Fibroblast of skin of back (primary cell): ENCODE measurements around the gene ANKHD1. TPM values are rescaled to one million over a fixed set of nuclear protein-coding genes. Genes with fewer than 3 reads are reported as not detected.

Source experiments
- DNase-seq: peaks from one replicate; pipeline ENCODE4 v3.0.0-alpha.2; 2013
- polyA plus RNA-seq, 2 experiments: library from polyadenylated mRNA; unstranded; fragments of 120-200 nt; gene quantifications; one replicate each; pipeline ENCODE4 v1.2.1, GENCODE V29; 2013; ENCODE audit not compliant: insufficient read length in 2 of 2

ANKHD1 gene, protein sequence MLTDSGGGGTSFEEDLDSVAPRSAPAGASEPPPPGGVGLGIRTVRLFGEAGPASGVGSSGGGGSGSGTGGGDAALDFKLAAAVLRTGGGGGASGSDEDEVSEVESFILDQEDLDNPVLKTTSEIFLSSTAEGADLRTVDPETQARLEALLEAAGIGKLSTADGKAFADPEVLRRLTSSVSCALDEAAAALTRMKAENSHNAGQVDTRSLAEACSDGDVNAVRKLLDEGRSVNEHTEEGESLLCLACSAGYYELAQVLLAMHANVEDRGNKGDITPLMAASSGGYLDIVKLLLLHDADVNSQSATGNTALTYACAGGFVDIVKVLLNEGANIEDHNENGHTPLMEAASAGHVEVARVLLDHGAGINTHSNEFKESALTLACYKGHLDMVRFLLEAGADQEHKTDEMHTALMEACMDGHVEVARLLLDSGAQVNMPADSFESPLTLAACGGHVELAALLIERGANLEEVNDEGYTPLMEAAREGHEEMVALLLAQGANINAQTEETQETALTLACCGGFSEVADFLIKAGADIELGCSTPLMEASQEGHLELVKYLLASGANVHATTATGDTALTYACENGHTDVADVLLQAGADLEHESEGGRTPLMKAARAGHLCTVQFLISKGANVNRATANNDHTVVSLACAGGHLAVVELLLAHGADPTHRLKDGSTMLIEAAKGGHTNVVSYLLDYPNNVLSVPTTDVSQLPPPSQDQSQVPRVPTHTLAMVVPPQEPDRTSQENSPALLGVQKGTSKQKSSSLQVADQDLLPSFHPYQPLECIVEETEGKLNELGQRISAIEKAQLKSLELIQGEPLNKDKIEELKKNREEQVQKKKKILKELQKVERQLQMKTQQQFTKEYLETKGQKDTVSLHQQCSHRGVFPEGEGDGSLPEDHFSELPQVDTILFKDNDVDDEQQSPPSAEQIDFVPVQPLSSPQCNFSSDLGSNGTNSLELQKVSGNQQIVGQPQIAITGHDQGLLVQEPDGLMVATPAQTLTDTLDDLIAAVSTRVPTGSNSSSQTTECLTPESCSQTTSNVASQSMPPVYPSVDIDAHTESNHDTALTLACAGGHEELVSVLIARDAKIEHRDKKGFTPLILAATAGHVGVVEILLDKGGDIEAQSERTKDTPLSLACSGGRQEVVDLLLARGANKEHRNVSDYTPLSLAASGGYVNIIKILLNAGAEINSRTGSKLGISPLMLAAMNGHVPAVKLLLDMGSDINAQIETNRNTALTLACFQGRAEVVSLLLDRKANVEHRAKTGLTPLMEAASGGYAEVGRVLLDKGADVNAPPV (N-terminal part only)
- 37.6 TPM for polyA plus RNA-seq (2013, experiment 1 of 2; ENCODE audit: insufficient read length)
- 35.6 TPM for polyA plus RNA-seq (2013, experiment 2 of 2; ENCODE audit: insufficient read length)

DNA sequence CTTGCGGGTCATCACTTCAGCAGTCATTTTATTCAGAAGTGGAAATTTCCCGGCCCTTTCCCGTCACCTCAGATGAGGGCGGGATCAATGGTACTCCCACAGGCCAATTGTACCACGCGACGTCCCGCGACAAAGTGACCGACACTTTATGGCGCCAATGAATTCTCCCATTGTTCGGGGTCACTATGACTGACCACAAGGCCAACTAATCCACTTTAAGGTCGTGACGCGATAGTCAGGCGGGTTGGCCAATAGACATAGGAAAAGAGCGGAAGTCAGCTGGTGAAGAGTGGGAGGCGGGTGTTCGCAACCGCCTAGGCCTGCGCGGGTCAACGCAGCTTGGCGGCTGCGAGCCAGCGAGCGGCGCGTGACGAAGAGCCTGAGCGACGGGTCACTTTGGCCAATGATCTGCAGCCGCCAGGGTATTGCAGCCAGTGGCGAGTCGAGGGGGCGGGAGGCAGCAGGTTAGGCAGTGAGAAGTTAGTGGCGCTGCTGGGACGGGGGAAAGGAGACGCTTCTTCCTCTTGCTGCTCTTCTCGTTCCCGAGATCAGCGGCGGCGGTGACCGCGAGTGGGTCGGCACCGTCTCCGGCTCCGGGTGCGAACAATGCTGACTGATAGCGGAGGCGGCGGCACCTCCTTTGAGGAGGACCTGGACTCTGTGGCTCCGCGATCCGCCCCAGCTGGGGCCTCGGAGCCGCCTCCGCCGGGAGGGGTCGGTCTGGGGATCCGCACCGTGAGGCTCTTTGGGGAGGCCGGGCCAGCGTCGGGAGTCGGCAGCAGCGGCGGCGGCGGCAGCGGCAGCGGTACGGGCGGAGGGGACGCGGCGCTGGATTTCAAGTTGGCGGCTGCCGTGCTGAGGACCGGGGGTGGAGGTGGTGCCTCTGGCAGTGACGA lies at the start of gene ANKHD1:
Gene ANKHD1, plus strand, starts transcription at position 472 of the 896 bp plus-strand sequence. Its CDS starts 135 bp downstream, at position 607.
- DNase-seq: peak; percentile 100

DNA sequence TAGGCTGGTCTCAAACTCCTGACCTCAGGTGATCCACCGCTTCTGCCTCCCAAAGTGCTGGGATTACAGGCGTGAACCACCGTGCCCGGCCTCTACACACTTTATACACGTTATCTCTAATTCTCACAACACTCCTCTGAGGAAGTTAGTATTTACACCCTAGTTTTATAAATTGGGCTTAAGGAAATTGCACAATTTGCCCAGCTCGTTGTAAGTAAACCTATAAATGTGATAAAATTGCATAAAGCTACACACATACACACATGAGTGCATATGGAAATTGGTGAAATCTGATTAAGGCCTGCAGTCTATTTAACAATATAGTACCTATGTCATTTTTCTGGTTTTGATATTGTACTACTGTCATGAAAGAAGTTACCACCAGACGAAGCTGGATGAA lies 46.1 kb upstream of the ANKHD1 start:
- DNase-seq: no peak

DNA sequence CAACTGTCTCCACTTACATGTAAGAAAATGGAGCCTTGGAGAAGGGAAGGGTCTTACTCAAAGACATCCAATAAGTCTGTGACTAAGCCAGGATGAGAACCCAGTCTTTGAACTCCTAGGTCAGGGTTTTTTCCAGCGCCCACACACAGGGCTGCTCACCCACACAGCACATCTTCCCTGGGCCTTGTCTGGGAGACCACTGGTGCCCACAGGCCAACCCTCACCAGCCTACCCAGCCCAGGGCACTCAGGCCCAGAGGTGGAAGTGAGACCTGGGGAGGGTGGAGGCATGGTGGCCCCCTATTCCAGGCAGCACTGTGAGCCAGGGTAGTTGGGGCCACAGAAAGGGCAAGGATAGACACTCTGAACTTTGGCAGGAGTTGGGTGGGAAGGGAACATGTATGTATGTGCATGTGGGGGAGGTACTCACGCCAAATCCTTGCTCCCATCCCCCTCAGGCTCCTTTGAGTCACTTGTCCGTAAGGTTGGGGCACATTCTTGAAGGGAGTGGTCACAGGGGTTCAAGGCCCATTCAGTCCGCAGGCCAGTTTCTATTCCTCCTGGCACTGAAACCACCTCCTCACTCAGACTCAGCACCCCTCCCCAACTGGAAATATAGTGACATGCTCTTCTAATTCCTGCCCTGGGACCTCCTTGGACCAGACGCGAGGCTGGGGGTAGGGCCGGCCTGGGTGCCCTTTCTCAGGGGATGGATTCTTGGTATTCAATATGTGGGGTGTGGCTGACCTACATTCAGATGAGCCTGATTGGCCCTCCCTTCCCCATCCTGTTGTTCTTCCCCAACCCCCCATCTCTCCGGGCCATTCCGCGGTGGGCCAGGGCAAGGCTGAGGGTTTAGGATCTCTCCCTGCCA lies 44.5 kb upstream of the ANKHD1 start:
- DNase-seq: no peak

DNA sequence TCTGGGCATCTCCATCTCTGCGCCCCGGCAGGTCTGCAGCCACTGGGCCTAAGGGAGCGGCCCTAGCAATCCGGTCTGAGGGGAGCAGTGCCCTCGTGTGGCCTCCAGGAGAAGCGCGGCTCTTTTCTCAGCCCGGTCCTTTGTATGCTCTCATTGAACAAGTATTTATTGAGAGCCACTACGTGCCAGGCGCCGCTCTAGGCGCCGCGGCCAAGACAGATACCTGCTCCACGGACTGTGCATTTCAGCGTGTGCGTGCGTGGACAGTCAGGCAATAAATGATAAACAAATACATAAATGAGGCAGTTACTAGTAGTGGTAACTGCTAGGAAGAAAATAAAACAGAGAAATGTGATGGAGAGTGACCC lies 43.9 kb upstream of the ANKHD1 start:
- peak; percentile 85 for DNase-seq

DNA sequence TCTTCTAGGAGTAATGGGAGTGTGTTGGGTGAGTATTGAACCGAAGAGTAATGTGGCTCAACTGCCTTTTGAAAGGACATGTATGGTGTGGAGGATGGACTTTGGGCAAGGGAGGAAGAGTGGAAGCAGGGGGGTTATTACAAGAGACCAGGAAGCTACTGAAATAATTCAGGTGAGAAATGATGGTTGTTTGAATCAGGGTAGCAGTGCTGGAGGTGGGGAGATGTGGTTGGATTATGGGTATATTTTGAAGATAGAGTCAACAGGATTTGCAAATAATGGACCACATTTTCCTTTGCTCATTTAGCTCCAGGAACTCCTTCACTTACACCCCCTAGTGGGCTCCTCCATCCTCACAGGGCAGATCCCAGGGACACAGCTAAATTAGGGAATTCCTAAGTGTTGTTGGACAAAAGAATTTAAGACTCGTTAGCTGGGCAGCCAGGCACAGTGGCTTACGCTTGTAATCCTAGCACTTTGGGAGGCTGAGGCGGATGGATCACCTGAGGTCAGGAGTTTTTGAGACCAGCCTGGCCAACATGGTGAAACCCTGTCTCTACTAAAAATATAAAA lies 42.8 kb upstream of the ANKHD1 start:
- DNase-seq: peak; percentile 60

DNA sequence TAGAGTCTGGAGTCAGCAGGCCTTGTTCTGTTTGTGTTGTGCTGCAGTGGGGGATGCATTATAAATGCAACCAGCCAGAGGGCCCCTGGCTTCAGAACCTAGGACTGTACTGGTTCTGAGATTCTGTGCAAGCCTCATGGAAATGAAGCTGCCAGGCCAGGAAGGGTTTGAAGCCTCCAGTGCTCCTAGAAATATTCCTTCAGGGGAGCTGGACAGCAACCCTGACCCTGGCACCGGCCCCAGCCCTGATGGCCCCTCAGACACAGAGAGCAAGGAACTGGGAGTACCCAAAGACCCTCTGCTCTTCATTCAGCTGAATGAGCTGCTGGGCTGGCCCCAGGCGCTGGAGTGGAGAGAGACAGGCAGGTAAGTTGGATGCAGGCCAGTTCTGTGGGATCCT lies 41.5 kb upstream of the ANKHD1 start, which contains the start of gene SLC4A9:
Gene SLC4A9, plus strand, starts transcription at position 94 of the 400 bp plus-strand sequence. Its CDS starts 43 bp downstream, at position 137.
- DNase-seq: no peak

DNA sequence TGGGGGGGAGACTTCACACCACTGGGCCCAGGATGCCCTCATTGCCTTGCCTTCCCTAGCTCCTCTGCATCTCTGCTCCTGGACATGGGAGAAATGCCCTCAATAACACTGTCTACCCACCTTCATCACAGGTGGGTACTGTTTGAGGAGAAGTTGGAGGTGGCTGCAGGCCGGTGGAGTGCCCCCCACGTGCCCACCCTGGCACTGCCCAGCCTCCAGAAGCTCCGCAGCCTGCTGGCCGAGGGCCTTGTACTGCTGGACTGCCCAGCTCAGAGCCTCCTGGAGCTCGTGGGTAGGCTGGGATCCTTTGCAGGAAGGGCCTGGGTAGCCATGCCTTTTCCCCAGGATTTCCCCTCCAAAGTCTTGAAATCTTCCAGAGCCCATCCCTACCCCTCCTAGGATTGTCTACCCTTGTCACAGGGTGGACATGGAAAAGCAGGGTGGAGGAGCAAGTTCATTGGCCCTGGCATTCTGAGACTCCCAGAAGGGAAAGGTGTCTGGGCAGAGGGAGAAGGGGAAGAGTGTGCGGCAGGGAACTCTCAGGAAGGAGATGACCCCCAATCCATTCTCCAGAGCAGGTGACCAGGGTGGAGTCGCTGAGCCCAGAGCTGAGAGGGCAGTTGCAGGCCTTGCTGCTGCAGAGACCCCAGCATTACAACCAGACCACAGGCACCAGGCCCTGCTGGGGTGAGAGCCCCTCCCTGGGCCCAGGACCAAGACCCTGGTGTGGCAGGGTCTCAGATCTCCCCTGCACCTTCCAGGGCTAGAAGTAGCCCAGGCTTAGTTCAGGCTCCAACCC lies 40.8 kb upstream of the ANKHD1 start:
- DNase-seq: no peak

DNA sequence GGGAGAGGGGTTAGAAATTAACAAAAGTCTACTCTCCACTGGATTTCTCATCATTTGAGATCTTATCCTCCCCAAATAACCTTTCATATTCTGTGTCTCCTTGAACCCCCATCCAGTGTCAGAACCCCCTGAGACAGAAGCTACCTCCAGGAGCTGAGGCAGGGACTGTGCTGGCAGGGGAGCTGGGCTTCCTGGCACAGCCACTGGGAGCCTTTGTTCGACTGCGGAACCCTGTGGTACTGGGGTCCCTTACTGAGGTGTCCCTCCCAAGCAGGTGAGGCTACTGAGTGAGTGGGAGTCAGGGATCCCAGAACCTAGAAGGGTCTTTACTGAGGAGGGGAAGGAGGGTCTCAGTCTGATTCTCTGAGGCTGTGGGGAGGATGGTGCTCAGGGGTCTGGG lies 39.7 kb upstream of the ANKHD1 start:
- no peak for DNase-seq

DNA sequence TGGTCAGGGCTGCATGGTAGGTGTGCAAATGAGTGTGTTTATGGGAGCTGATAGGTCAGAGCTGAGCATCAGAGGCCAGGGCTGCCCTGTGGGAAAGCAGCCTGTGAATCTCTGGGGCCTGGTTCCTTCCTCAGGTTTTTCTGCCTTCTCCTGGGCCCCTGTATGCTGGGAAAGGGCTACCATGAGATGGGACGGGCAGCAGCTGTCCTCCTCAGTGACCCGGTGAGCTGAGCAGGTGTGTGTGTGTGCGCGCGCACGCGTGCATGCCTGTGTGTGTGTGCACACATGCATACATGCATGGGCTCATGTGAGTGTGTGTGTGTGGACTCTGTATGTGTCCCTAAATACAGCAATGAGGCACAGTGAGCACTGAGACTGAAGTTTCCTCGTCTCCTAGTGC lies 39.3 kb upstream of the ANKHD1 start:
- DNase-seq: no peak

DNA sequence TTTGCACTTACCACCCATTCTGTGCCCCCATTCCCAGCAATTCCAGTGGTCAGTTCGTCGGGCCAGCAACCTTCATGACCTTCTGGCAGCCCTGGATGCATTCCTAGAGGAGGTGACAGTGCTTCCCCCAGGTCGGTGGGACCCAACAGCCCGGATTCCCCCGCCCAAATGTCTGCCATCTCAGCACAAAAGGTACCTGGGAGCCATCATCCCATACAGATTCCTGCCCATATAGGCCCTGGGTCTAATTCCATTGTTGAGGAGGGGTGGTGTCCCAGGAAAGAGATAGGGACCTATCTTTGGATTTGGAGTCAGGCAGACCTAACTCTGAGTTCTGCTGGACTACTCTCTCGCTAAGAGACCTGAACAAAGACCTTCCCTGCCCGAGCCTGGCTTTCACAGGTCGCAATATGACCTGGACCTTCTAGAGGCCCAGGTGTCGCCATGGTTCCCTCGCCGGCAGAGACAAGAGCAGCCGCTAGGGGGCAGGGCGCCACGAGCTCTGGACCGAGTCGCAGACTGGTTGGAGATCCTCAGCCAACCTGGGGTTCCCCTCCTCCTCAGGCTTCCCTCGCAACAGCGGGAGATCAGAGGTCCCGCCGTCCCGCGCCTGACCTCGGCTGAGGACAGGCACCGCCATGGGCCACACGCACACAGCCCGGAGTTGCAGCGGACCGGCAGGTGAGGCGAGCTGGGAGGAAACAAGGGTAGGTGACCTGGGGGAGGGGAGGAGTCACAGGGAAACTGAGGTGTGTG lies 38.6 kb upstream of the ANKHD1 start:
- peak; percentile 54 for DNase-seq

DNA sequence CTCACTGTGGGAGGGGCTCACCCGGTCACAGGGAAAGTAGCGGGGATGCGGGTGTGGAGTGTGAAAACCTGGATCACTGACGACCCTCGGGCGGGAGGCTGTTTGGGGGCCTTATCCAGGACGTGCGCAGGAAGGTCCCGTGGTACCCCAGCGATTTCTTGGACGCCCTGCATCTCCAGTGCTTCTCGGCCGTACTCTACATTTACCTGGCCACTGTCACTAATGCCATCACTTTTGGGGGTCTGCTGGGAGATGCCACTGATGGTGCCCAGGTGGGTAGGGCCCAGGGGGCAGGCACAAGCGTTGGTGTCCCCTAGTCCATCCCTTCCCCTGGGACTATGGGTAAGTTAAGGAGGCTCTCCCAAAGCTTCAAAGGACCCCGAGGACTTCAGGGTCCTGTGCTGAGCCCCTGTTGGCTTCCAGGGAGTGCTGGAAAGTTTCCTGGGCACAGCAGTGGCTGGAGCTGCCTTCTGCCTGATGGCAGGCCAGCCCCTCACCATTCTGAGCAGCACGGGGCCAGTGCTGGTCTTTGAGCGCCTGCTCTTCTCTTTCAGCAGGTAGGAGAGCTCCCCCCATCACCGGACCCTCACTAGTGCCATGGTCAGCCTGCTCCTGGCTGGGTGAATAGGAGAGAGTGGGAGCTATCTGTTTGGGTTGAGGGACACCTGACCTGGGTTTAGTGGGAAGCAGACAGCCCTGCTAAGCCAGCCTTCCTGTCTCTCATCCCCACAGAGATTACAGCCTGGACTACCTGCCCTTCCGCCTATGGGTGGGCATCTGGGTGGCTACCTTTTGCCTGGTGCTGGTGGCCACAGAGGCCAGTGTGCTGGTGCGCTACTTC lies 37.8 kb upstream of the ANKHD1 start:
- DNase-seq: no peak

DNA sequence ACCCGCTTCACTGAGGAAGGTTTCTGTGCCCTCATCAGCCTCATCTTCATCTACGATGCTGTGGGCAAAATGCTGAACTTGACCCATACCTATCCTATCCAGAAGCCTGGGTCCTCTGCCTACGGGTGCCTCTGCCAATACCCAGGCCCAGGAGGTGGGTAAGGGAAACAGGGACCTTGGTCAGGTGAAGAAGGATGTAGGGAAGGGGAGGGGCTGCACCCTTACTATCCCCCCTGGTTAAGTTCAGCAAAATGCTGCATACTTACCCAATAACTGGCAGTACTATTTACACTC lies 37.2 kb upstream of the ANKHD1 start:
- DNase-seq: no peak

DNA sequence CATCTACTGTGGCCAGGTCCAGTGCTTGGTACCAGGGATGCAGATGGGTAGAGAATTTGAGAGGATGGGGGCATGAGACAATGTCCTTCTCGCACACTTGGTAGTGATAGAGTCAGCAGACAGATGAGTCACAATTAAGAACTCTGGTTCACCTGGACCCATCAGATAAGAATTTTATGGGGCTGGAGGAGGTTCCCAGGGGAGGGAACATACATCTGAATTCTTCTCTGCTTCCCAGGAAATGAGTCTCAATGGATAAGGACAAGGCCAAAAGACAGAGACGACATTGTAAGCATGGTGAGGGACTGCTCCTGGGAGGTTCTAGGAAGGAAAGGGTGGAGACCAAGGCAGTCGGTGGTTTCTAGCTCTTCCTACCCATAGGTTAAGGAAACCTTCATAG lies 36.4 kb upstream of the ANKHD1 start:
- no peak for DNase-seq

DNA sequence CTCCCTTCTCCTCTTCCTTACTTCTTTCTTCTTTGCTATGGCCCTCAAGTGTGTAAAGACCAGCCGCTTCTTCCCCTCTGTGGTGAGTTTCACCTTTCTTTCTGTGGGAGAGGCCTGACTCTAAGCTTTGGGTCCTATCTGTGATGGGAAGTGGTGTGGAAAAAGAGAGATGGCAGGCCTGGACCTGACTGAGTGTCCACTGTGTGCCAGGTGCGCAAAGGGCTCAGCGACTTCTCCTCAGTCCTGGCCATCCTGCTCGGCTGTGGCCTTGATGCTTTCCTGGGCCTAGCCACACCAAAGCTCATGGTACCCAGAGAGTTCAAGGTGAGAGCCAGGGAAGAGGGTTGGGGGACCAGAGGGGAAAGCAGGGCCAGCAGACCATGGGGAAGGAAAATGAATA lies 35.7 kb upstream of the ANKHD1 start:
- no peak for DNase-seq

DNA sequence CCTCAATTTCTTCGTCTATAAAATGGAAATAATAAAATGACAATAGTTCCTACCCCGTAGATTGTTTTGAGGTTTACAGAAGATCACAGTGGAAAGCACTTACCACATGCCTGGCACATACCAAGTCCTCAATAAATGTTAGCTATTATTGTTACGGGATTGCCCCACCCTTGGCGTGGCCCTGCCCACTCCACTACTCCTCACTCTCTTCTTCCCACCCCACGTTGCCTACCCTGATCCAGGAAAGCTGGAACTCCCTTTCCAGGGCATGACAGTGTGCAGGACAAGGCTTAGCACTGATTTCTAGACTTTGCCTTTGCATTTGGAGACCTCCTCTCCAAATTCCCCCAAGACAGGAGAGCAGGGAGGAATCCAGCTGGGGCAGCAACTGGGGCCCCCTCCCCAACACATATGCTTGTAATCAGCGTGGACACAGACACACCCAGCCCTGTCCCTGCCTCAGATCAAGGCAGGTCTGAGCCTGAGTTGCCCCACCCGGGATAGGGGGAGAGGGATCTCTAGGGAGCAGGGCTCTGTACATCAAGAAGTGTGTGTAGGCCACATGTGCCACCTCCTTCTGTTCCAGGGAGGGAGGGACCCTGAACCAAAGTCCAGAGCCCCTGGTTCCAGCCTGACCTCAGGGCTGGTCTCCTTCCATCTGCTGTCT lies 34.9 kb upstream of the ANKHD1 start:
- DNase-seq: no peak

DNA sequence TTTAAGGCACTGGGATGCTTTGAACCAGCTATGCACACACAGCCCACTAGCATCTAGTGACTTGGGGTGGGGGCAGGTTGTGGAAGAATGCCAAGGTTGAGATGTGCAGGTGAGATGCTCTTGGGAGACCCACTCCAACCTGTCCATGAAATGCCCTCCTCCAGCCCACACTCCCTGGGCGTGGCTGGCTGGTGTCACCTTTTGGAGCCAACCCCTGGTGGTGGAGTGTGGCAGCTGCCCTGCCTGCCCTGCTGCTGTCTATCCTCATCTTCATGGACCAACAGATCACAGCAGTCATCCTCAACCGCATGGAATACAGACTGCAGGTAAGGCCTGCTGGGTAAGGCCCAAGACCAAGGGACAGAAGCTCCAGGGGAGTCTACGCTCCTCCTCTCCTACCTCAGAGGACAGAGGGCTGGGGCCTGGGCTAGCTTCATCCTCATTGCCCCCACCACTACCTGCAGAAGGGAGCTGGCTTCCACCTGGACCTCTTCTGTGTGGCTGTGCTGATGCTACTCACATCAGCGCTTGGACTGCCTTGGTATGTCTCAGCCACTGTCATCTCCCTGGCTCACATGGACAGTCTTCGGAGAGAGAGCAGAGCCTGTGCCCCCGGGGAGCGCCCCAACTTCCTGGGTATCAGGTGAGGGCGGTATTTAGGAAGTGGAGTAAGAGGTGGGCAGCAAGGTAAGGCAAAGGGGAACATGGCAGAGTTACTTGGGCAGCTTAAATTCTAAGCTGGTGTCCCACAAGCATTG lies 34.2 kb upstream of the ANKHD1 start:
- DNase-seq: no peak
